GM06990 (cell line): ENCODE data around the gene LINGO3.

ENCODE experiments used
- DNase-seq: peaks from one replicate; pipeline ENCODE4 v3.0.0-alpha.2; 2011; ENCODE audit not compliant: insufficient read length; ENCODE audit errors: extremely low read depth
- H3K27me3 ChIP-seq: replicated peaks from 2 replicates; pipeline ENCODE4 v1.6.0; 2011; ENCODE audit warnings: low read length; ENCODE audit not compliant: control insufficient read depth, insufficient read depth
- H3K36me3 ChIP-seq: 2 replicates; pipeline ENCODE4 v1.5.1; 2011; ENCODE audit warnings: low read length; ENCODE audit not compliant: control insufficient read depth, insufficient read depth
- H3K4me3 ChIP-seq: replicated peaks from 2 replicates; pipeline ENCODE4 v1.5.1; 2011; ENCODE audit warnings: low read depth, mild to moderate bottlenecking, control low read depth, low read length
- TF ChIP-seq, protein P1 (sequence below): IDR thresholded peaks from 2 replicates; pipeline ENCODE4 v1.5.1; 2011; ENCODE audit warnings: low read length, control low read depth, mild to moderate bottlenecking, inconsistent platforms; ENCODE audit not compliant: insufficient read depth, poor library complexity, severe bottlenecking

The LINGO3 gene

DNA sequence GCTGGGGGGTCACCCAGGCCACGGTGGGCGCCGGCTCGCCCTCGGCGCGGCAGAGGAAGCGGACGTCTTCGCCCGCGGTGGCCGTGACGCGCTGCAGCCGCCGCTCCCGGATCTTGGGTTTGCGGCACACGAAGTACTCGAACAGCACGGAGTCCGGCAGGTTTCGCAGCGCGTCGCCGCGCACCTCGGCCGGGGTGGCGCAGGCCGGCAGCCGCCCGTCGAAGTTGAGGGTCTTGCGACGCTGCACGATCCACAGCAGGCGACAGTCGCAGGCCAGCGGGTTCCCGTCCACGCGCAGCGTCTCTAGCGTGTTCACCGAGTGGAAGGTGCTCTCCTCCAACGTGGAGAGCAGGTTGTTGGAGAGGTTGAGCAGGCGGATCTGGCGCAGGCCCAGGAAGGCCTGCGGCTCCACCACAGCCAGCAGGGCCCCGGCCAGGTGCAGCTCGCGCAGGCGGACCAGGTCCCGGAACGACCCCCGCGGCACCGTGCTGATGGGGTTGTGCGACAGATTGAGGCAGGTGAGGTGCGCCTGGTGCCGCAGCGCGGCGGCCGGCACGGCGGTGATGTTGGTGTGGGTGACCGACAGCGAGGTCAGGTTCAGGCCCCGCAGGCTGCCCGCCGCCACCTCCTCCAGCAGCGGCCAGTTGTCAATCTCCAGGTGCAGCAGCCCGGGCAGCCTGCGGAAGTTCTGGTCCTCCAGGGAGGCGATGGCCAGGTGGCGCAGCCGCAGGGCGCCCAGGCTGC is 17.3 kb downstream of the LINGO3 start:
- TF ChIP-seq, protein P1, sequence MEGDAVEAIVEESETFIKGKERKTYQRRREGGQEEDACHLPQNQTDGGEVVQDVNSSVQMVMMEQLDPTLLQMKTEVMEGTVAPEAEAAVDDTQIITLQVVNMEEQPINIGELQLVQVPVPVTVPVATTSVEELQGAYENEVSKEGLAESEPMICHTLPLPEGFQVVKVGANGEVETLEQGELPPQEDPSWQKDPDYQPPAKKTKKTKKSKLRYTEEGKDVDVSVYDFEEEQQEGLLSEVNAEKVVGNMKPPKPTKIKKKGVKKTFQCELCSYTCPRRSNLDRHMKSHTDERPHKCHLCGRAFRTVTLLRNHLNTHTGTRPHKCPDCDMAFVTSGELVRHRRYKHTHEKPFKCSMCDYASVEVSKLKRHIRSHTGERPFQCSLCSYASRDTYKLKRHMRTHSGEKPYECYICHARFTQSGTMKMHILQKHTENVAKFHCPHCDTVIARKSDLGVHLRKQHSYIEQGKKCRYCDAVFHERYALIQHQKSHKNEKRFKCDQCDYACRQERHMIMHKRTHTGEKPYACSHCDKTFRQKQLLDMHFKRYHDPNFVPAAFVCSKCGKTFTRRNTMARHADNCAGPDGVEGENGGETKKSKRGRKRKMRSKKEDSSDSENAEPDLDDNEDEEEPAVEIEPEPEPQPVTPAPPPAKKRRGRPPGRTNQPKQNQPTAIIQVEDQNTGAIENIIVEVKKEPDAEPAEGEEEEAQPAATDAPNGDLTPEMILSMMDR: no peak
- Histone ChIP-seq H3K4me3 (peak overlapping the region; percentile 64), H3K27me3 (no peaks in the 10 kb centered on the region), H3K36me3 (no peaks in the 10 kb centered on the region; the same call in 1 of the 2 replicates)
- peak; percentile 73 for DNase-seq

DNA sequence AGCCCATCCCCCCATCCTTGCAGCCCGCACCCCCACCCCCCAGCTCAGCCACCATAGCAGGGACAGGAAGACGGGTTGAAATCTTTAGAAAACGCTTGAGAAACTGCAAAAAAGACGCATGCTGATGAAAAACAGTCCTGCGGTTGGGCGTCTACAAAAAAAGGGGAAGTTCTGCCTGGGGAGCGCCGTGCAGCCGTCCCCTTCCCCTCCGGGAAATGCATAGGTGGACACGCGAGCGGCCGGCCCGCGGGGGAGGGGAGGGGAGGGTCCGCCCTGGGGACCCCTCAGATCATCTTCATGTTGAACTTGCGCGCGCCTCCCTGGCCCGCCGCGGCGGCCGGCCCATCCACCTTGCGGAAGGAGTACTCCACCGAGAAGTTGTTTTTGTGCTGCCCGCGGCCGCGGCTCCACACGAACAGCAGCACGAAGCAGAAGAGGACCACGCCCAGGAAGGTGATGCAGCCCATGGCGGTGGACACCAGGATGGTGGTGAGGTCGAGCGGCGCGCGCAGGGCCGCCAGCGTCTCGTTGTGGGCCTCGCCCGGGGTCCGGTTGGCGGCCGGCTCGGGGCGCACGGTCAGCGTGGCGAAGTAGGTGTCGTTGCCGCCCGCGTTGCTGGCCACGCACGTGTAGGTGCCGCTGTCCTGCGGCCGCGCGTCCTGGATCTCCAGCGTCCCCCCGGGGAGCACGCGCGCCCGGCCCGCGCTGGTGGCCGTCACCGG is 18.1 kb downstream of the LINGO3 start:
- TF ChIP-seq, protein P1: no peak
- peak; percentile 84 for DNase-seq
- Histone ChIP-seq H3K36me3 (no peaks in the 10 kb centered on the region; the same call in 1 of the 2 replicates), H3K27me3 (no peaks in the 10 kb centered on the region), H3K4me3 (peak overlapping the region; percentile 64)

DNA sequence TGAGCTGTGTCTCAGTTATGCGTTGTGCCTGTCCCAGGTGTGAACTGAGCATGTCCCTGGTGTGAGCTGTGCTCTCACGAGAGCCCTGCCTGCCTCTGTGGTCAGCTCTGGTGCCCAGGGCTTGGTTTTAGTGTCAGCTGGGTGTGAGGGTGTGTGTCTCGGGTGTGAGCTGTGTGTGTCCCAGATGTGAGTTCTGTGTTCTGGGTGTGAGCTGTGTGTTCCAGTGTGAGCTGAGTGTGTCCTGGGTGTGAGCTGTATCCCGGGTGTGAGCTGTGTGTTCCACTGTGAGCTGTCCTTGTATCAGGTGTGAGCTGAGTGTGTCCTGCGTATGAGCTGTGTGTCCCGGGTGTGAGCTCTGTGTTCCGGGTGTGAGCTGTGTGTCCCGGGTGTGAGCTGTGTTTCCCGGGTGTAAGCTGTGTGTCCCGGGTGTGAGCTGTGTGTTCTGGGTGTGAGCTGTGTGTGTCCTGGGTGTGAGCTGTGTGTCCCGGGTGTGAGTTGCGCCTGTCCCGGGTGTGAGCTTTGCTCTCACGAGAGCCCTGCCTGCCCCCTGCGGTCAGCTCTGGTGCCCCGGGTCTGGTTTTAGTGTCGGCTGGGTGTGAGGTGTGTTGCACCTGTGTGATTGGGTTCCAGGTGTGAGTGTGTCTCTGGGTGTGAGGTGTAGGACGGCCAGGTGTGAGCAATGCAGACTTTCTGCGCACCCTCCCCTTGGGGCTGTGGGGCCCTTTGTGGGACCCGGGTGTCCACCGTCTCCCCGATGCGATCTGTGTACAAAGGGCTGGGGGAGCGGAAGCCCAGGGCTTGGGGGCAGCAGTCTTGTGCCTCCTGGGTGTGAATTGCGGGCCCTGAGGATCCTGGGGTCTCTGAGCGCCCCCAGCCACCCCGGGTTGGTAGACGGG is 18.9 kb downstream of the LINGO3 start:
- no peaks in the 10 kb centered on the region; the same call in 1 of the 2 replicates for H3K36me3 ChIP-seq
- peak; percentile 61 for DNase-seq
- H3K4me3 ChIP-seq: peak overlapping the region; percentile 35
- TF ChIP-seq, protein P1: peak; percentile 2
- H3K27me3 ChIP-seq: no peaks in the 10 kb centered on the region

DNA sequence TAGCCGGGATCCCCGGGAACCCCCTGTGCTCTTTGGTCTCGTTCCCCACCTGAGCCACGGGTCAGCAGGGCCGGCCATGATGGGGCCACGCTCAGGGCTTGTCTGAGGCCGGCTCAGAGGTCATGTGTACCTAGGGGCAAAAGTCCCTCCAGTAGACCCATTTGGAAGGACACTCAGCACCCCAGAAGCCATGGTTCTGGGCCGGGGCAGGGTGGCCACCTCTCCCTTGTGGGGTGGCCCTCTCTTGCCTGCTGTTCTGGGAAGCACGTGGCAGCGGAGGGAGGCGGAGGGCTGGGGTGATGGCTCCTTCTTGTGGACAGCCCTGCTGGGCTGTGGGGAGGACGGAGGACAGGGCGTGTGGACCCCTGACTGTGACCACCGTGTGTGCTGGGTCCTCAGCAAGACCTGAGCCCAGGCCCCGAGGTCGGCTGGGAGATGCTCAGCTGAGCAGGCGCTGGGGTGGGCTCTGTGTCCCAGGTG is 19.6 kb downstream of the LINGO3 start:
- H3K27me3 ChIP-seq: no peaks in the 10 kb centered on the region
- TF ChIP-seq, protein P1: no peak

DNA sequence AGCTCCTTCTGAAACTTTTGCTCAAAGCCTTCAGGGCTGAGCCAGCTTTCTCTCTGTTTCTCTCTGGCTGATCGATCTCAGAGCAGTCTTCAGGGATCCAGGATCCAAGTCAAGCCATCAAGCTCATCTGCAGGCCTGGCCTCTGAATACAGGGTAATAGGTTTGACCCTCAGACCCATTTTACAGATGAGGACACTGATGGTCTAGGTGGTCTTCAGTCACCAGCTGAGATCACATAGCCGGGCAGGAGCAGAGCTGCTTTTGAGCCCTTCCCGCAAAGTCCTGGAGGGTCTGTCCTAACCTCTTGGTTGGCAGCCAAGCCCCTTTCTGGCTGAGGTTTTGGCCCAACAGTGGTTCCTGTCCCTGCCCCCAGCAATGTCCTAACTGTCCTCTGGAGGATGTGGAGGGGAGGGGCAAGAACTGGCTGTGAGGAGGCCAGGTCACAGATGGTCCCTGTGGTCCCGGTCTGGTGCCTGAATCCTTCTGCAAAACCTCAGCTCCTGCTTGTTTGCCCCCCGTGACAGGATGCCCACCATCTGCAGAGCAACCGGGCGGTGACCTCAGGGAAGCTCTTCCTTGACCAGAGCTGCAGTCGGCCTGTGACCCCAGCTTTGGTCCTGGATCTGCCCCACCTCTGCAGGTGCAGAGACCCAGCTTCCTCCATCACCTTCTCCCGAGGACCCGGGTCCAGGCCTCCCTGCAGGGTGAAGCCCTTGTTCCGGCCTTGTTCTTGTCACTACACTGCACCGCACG is 20.2 kb downstream of the LINGO3 start:
- no peak for DNase-seq
- no peaks in the 10 kb centered on the region for H3K27me3 ChIP-seq
- no peaks in the 10 kb centered on the region; the same call in 1 of the 2 replicates for H3K36me3 ChIP-seq
- TF ChIP-seq, protein P1: no peak
- no peak overlapping the region for H3K4me3 ChIP-seq

More for the DNA sequence above, 19.6 kb downstream of the LINGO3 start:
- Histone ChIP-seq H3K4me3 (no peak overlapping the region), H3K36me3 (no peaks in the 10 kb centered on the region; the same call in 1 of the 2 replicates)
- DNase-seq: no peak
